Smooth muscle cell (in vitro differentiated cells): Measurements from ENCODE around the gene TFDP1. TPM values are rescaled to one million over a fixed set of nuclear protein-coding genes. Genes with fewer than 3 reads are reported as not detected.

Experiments
- DNase-seq: peaks from one replicate; lab custom pipeline; 2025; ENCODE audit not compliant: unreplicated experiment; lab: John Stamatoyannopoulos, UW
- H2AFZ ChIP-seq: fragments of 200-600 bp; sonication (generic); 2 replicates; pipeline ENCODE4 v1.6.0; 2016; ENCODE audit warnings: antibody characterized with exemption, low read depth, mild to moderate bottlenecking
- H3F3A ChIP-seq: fragments of 200-600 bp; sonication (generic); 2 replicates; pipeline ENCODE4 v1.6.0; 2017; ENCODE audit warnings: antibody characterized with exemption, low read depth
- H3K27ac ChIP-seq: fragments of 200-600 bp; sonication (generic); 2 replicates; pipeline ENCODE4 v1.5.1; 2016; ENCODE audit warnings: low read depth, mild to moderate bottlenecking
- H3K27me3 ChIP-seq: fragments of 200-600 bp; sonication (generic); 2 replicates; pipeline ENCODE4 v1.6.1; 2016; ENCODE audit warnings: low read depth, mild to moderate bottlenecking
- H3K36me3 ChIP-seq: fragments of 200-600 bp; sonication (generic); 2 replicates; pipeline ENCODE4 v1.5.1; 2016; ENCODE audit warnings: low read depth
- H3K4me1 ChIP-seq: fragments of 200-600 bp; sonication (generic); 2 replicates; pipeline ENCODE4 v1.5.1; 2016; ENCODE audit warnings: low read depth
- H3K4me2 ChIP-seq: fragments of 200-600 bp; sonication (generic); 2 replicates; pipeline ENCODE4 v1.6.0; 2016; ENCODE audit warnings: mild to moderate bottlenecking
- H3K4me3 ChIP-seq: fragments of 200-600 bp; sonication (generic); 2 replicates; pipeline ENCODE4 v1.5.1; 2016; ENCODE audit warnings: mild to moderate bottlenecking
- H3K79me2 ChIP-seq: fragments of 200-600 bp; sonication (generic); 2 replicates; pipeline ENCODE4 v1.6.0; 2016; ENCODE audit warnings: low read depth, mild to moderate bottlenecking
- H3K9ac ChIP-seq: fragments of 200-600 bp; sonication (generic); 2 replicates; pipeline ENCODE4 v1.6.0; 2016; ENCODE audit warnings: low read depth
- H3K9me3 ChIP-seq: fragments of 200-600 bp; sonication (generic); replicated peaks from 2 replicates; pipeline ENCODE4 v1.5.1; 2016; ENCODE audit warnings: low read depth
- H4K20me1 ChIP-seq: fragments of 200-600 bp; sonication (generic); 2 replicates; pipeline ENCODE4 v1.6.0; 2016; ENCODE audit warnings: low read depth
- CTCF ChIP-seq: fragments of 200-600 bp; sonication (generic); IDR thresholded peaks from 2 replicates; pipeline ENCODE4 v1.5.1; 2017; ENCODE audit warnings: borderline replicate concordance, mild to moderate bottlenecking, antibody characterized with exemption; ENCODE audit not compliant: insufficient read depth, poor library complexity, severe bottlenecking
- WGBS: methylation state at CpG from one replicate; pipeline ENCODE4 v1.1.7; 2016; ENCODE audit warnings: low lambda C conversion rate; 5-methylcytosine and 5-hydroxymethylcytosine counted together
- polyA plus RNA-seq: library from polyadenylated mRNA; unstranded; fragments of >200 nt; fragmentation: Nextera tagmentation; extraction: Ambion mirVana; gene quantifications from 2 replicates; pipeline ENCODE4 v1.2.1, GENCODE V29; 2016
- total RNA-seq: library from RNA; depleted of rRNA; stranded (reverse); fragments of >200 nt; gene quantifications from 2 replicates; pipeline ENCODE4 v1.2.3, GENCODE V29; 2014

Gene TFDP1
- total and polyA plus RNA-seq, 2 experiments from 2014 or later: 52.8 to 53.6 TPM

DNA sequence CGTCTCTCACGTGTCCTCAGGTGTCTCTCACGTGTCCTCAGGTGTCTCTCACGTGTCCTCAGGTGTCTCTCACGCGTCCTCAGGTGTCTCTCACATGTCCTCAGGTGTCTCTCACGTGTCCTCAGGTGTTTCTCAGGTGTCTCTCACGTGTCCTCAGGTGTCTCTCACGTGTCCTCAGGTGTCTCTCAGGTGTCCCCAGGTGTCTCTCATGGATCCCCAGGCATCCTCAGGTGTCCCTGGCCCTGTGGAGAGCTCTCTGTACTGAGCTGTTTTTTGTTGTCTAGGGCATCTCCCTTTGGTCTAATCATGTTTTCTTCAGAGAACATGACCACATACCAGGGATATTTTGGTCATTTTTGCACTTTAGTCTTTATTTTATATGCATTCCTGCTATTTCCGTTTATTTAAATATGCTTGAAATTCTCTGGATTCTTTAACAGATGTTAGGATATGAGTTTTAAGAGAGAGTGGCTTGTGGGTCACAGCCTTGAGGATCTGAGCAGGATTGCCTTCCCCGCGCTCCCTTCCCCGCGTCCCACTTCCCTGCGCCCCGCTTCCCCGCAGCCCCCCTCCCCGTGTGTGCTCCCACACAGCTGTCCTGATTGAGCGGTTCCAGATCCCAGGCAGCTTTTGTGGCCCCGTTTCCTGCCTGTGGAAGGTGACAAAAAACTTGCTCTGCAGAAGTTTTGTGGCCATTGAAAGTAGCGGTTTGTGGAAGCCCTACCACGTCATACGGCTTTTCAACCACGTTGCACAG is 41.6 kb downstream of the TFDP1 start:
- no peak overlapping the region for H3K4me3 ChIP-seq
- peaks cover 71% of the 10 kb centered on the region for H4K20me1 ChIP-seq
- no peak for DNase-seq
- no peaks in the 10 kb centered on the region for H3K9me3 ChIP-seq
- peaks cover 8% of the 10 kb centered on the region for H3K79me2 ChIP-seq
- H3K36me3 ChIP-seq: no peaks in the 10 kb centered on the region
- no peaks in the 10 kb centered on the region for H3F3A ChIP-seq
- H3K27me3 ChIP-seq: no peaks in the 10 kb centered on the region
- H3K4me1 ChIP-seq: no peaks in the 10 kb centered on the region
- 82% methylated on average over 24 of the region's 24 CpGs for WGBS
- TF ChIP-seq CTCF: no peak
- no peak overlapping the region for H3K9ac ChIP-seq
- H3K27ac ChIP-seq: no peak overlapping the region
- no peak overlapping the region for H2AFZ ChIP-seq
- no peak overlapping the region for H3K4me2 ChIP-seq

- H3K36me3 ChIP-seq: no peaks in the 10 kb centered on the region
- H2AFZ ChIP-seq: no peak overlapping the region
- DNase-seq: no peak
- no peaks in the 10 kb centered on the region for H3K4me1 ChIP-seq
- H3K79me2 ChIP-seq: peaks cover 8% of the 10 kb centered on the region
- H3F3A ChIP-seq: no peaks in the 10 kb centered on the region
- 96% methylated on average over 15 of the region's 16 CpGs for WGBS
- no peak overlapping the region for H3K4me2 ChIP-seq
- H3K27me3 ChIP-seq: no peaks in the 10 kb centered on the region
- no peak overlapping the region for H3K9ac ChIP-seq
- peaks cover 67% of the 10 kb centered on the region for H4K20me1 ChIP-seq
- no peak overlapping the region for H3K27ac ChIP-seq
- TF ChIP-seq CTCF: no peak
- no peaks in the 10 kb centered on the region for H3K9me3 ChIP-seq
- no peak overlapping the region for H3K4me3 ChIP-seq
These were observed 42.6 kb downstream of the TFDP1 start for GRCh38 chr13:113627136-113627535.

- Histone ChIP-seq H3K4me3 (no peak overlapping the region), H2AFZ (no peak overlapping the region), H3K27me3 (no peaks in the 10 kb centered on the region), H3K27ac (no peak overlapping the region), H3K4me2 (no peak overlapping the region), H3K36me3 (no peaks in the 10 kb centered on the region), H3K79me2 (peaks cover 8% of the 10 kb centered on the region), H3F3A (no peaks in the 10 kb centered on the region), H4K20me1 (peaks cover 60% of the 10 kb centered on the region), H3K9ac (no peak overlapping the region), H3K9me3 (no peaks in the 10 kb centered on the region), H3K4me1 (no peaks in the 10 kb centered on the region)
- 96% methylated on average over 30 of the region's 30 CpGs for WGBS
- TF ChIP-seq CTCF: no peak
- no peak for DNase-seq
These were observed 44.0 kb downstream of the TFDP1 start for GRCh38 chr13:113628291-113629270.
